B cell (primary cell): ENCODE results near the gene STON2. TPM values are rescaled to one million over a fixed set of nuclear protein-coding genes. Genes with fewer than 3 reads are reported as not detected.

Experiments used
- ATAC-seq: fragments of 200-7000 bp; cut with Tn5 transposase; one replicate; pipeline ENCODE4 v1.10.0; 2021; ENCODE audit warnings: low read depth, mild to moderate bottlenecking, moderate number of reproducible peaks, moderate library complexity
- CTCF ChIA-PET: fragments of 350-600 bp; sonication (Branson Sonifier 250); formaldehyde crosslinking; loops from one replicate; lab custom pipeline; 2021; ENCODE audit warnings: antibody characterized with exemption, inconsistent platforms; lab: Charles Lee
- POLR2A ChIA-PET: fragments of 350-600 bp; sonication (Branson Sonifier 250); formaldehyde crosslinking; loops from one replicate; lab custom pipeline; 2021; ENCODE audit warnings: antibody characterized with exemption; lab: Charles Lee
- DNase-seq: peaks from one replicate; pipeline ENCODE4 v3.0.0; 2013
- H2AFZ ChIP-seq: 2 replicates; pipeline ENCODE4 v1.6.1; 2012; ENCODE audit warnings: mild to moderate bottlenecking, low read depth, low read length; ENCODE audit not compliant: insufficient read depth, poor library complexity, severe bottlenecking
- H3K27ac ChIP-seq, 2 donors: 1 replicate in 1 of 2; 2 replicates in 1 of 2; pipeline ENCODE4 v1.5.1; 2012 to 2013; ENCODE audit warnings: low read length in 2 of 2, mild to moderate bottlenecking in 2 of 2, moderate library complexity in 1 of 2
- H3K27me3 ChIP-seq, 4 experiments: fragments of 200-600 bp in 1 of 4; sonication (generic) in 1 of 4; replicated peaks in 1 of 4; 1 replicate in 2 of 4; 2 replicates in 2 of 4; pipeline versions ENCODE4 v1.6.1 to v1.7.0; 2013 to 2016; ENCODE audit warnings: low read length in 3 of 4, mild to moderate bottlenecking in 2 of 4, mixed read lengths in 1 of 4, moderate library complexity in 1 of 4; ENCODE audit not compliant: insufficient read depth in 4 of 4, control insufficient read depth in 3 of 4; ENCODE audit errors: control extremely low read depth in 1 of 4
- H3K36me3 ChIP-seq, 2 experiments: replicated peaks in 1 of 2; 1 replicate in 1 of 2; 2 replicates in 1 of 2; pipeline versions ENCODE4 v1.6.1 to v1.7.1; 2013; ENCODE audit warnings: low read length in 1 of 2; ENCODE audit not compliant: insufficient read depth in 2 of 2, control insufficient read depth in 1 of 2; ENCODE audit errors: control extremely low read depth in 1 of 2, extremely low read depth in 1 of 2
- H3K4me1 ChIP-seq, 2 donors: fragments of 200-600 bp in 1 of 2; sonication (generic) in 1 of 2; 1 replicate in 1 of 2; 2 replicates in 1 of 2; pipeline versions ENCODE4 v1.5.1 to v1.6.1; 2013 to 2017; ENCODE audit warnings: low read length in 2 of 2; ENCODE audit not compliant: control insufficient read depth in 2 of 2, insufficient read depth in 2 of 2
- H3K4me2 ChIP-seq: replicated peaks from 2 replicates; pipeline ENCODE3; 2012; ENCODE audit warnings: mild to moderate bottlenecking, low read depth, low read length; ENCODE audit not compliant: poor library complexity, severe bottlenecking
- H3K4me3 ChIP-seq, 5 experiments: fragments of 200-600 bp in 1 of 5; sonication (generic) in 1 of 5; 1 replicate in 3 of 5; 2 replicates in 2 of 5; pipeline versions ENCODE4 v1.5.1 to v1.7.0; 2011 to 2016; ENCODE audit warnings: low read length in 4 of 5, mild to moderate bottlenecking in 4 of 5, low read depth in 2 of 5, control low read depth in 1 of 5, moderate library complexity in 1 of 5; ENCODE audit not compliant: insufficient read depth in 1 of 5; ENCODE audit errors: control extremely low read depth in 1 of 5, extremely low read depth in 1 of 5
- H3K79me2 ChIP-seq: fragments of 200-600 bp; sonication (generic); one replicate; pipeline ENCODE4 v1.6.0; 2016; ENCODE audit warnings: low read length; ENCODE audit not compliant: control insufficient read depth, insufficient read depth
- H3K9ac ChIP-seq: fragments of 200-600 bp; sonication (generic); 2 replicates; pipeline ENCODE4 v1.6.1; 2017; ENCODE audit warnings: mild to moderate bottlenecking, low read length, moderate library complexity
- H3K9me3 ChIP-seq, 3 donors: one replicate each; pipeline versions ENCODE4 v1.6.1 to v1.7.1; 2013; ENCODE audit warnings: low read length in 2 of 3; ENCODE audit not compliant: control insufficient read depth in 2 of 3, insufficient read depth in 1 of 3; ENCODE audit errors: control extremely low read depth in 1 of 3
- H4K20me1 ChIP-seq: 2 replicates; pipeline ENCODE4 v1.6.0; 2012; ENCODE audit warnings: mild to moderate bottlenecking, low read length; ENCODE audit not compliant: insufficient read depth, control insufficient read depth, poor library complexity, severe bottlenecking
- H3K27ac Mint-ChIP-seq: one replicate; pipeline ENCODE4 v1.8.0; 2021; ENCODE audit warnings: mixed read lengths
- H3K27me3 Mint-ChIP-seq: one replicate; pipeline ENCODE4 v1.8.0; 2021; ENCODE audit warnings: mixed read lengths
- H3K4me1 Mint-ChIP-seq: one replicate; pipeline ENCODE4 v1.8.0; 2021; ENCODE audit warnings: mixed read lengths
- H3K4me3 Mint-ChIP-seq: one replicate; pipeline ENCODE4 v1.8.0; 2021; ENCODE audit warnings: mixed read lengths
- H3K9me3 Mint-ChIP-seq: one replicate; pipeline ENCODE4 v1.8.0; 2022; ENCODE audit warnings: mixed read lengths; ENCODE audit not compliant: insufficient read depth
- EZH2 ChIP-seq: IDR thresholded peaks from 2 replicates; pipeline ENCODE4 v1.6.1; 2012; ENCODE audit warnings: borderline replicate concordance, low read depth, mild to moderate bottlenecking, moderate library complexity, low read length; ENCODE audit not compliant: insufficient read depth, poor library complexity, severe bottlenecking
- WGBS: methylation state at CpG from one replicate; pipeline ENCODE4 v1.1.5; 2013; ENCODE audit warnings: missing lambda C conversion rate; ENCODE audit not compliant: insufficient coverage; 5-methylcytosine and 5-hydroxymethylcytosine counted together
- intact Hi-C: fragments of 100-400 bp; cut with micrococcal nuclease; formaldehyde crosslinking; loops from one replicate; pipeline ENCODE4 v1.10.0; 2022
- polyA plus RNA-seq: library from polyadenylated mRNA; depleted of rRNA; stranded (reverse); fragments of >200 nt; gene quantifications from 2 replicates; pipeline ENCODE4 v1.2.3, GENCODE V29; 2012
- total RNA-seq, 2 donors: library from RNA; stranded (reverse); fragments of 120-200 nt in 1 of 2; gene quantifications; 1 replicate in 1 of 2; 2 replicates in 1 of 2; pipeline versions ENCODE4 v1.2.3 to v1.2.4, GENCODE V29; 2013 to 2022
- TF ChIP-seq, protein P1 (sequence below): fragments of 200-600 bp; IDR thresholded peaks from one replicate; pipeline ENCODE4 v1.8.0; 2022; ENCODE audit warnings: antibody characterized with exemption, mild to moderate bottlenecking

STON2 gene
- total and polyA plus RNA-seq, 2 donors (not counting 1 experiment from before 2014, with no cell fraction given) = 0.03 TPM; not detected in 1

DNA sequence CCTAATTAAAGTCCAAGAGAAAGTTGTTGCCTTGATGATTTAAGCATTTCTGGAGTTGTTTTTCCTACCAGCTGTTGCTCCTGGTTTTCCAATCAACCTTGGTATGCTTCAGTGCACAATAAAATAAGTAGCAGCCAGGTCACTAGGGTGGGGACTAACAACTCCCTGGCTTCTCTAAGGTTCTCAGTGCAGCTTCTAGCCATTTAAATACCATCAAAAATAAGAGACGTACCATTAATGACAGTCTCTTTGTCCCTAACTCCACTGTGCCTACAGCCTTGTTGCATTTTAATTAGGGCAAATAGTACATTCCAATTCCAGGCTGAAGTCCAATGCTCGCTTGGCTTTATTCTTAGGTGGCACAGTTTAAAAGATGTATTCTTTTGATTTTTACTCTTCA lies 11.8 kb downstream of the STON2 start:
- Mint-ChIP-seq H3K4me1 (no peaks in the 10 kb centered on the region), H3K9me3 (no peaks in the 10 kb centered on the region), H3K4me3 (no peak overlapping the region), H3K27me3 (peaks cover 10% of the 10 kb centered on the region), H3K27ac (no peak overlapping the region)
- WGBS = 100% methylated on average over 1 of the region's 2 CpGs
- H3K4me3 ChIP-seq = no peak overlapping the region
- CTCF ChIA-PET = no interaction called here
- no peaks in the 10 kb centered on the region for H4K20me1 ChIP-seq
- no peaks in the 10 kb centered on the region for H3K9me3 ChIP-seq
- TF ChIP-seq, protein P1, sequence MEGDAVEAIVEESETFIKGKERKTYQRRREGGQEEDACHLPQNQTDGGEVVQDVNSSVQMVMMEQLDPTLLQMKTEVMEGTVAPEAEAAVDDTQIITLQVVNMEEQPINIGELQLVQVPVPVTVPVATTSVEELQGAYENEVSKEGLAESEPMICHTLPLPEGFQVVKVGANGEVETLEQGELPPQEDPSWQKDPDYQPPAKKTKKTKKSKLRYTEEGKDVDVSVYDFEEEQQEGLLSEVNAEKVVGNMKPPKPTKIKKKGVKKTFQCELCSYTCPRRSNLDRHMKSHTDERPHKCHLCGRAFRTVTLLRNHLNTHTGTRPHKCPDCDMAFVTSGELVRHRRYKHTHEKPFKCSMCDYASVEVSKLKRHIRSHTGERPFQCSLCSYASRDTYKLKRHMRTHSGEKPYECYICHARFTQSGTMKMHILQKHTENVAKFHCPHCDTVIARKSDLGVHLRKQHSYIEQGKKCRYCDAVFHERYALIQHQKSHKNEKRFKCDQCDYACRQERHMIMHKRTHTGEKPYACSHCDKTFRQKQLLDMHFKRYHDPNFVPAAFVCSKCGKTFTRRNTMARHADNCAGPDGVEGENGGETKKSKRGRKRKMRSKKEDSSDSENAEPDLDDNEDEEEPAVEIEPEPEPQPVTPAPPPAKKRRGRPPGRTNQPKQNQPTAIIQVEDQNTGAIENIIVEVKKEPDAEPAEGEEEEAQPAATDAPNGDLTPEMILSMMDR = no peak
- no peak for TF ChIP-seq EZH2
- H3K9ac ChIP-seq = no peak overlapping the region
- H3K4me2 ChIP-seq = no peak overlapping the region
- ATAC-seq (no peak), DNase-seq (no peak)
- H3K27me3 ChIP-seq = no peaks in the 10 kb centered on the region
- H3K4me1 ChIP-seq = no peaks in the 10 kb centered on the region
- intact Hi-C loops = no loop called here
- H2AFZ ChIP-seq = no peak overlapping the region
- no peaks in the 10 kb centered on the region for H3K79me2 ChIP-seq
- no peak overlapping the region for H3K27ac ChIP-seq
- POLR2A ChIA-PET = no interaction called here
- H3K36me3 ChIP-seq = no peaks in the 10 kb centered on the region

DNA sequence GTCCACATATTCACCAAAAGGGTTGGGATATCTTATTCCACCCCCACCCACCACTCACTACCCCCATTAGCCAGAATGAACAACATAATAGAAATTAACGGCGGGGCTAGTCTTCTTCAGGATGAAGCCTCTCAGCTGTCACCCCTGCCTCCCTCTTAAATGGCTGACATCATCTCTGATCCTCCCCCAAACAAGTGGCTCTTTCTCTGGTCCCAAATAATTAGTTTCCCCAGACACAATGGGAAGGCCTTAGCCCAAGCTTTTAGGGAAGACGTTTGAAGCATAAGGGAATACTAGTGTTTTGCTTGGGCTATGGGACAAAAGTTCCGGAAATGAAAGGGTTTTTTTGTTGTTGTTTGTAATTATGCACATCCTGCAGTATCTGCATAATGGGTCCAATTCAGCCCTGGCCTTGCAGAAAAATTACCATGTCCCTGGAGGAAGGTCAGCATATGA lies 13.8 kb downstream of the STON2 start:
- TF ChIP-seq, protein P1 = no peak
- no peak for TF ChIP-seq EZH2
- WGBS = 96% methylated on average over 4 of the region's 4 CpGs
- CTCF ChIA-PET = interaction anchor here (0.6 kb wide), 1 partner anchor 198 kb away, joined by 4 read pairs; no protein-coding TSS in a partner anchor

More for the DNA sequence above, 13.8 kb downstream of the STON2 start:
- Histone ChIP-seq H3K27ac (no peak overlapping the region), H3K27me3 (no peaks in the 10 kb centered on the region), H3K9ac (no peak overlapping the region), H2AFZ (no peak overlapping the region), H3K4me1 (no peaks in the 10 kb centered on the region), H3K79me2 (no peaks in the 10 kb centered on the region), H3K4me3 (no peak overlapping the region), H3K4me2 (no peak overlapping the region), H4K20me1 (no peaks in the 10 kb centered on the region), H3K36me3 (no peaks in the 10 kb centered on the region), H3K9me3 (no peaks in the 10 kb centered on the region)
- no peaks in the 10 kb centered on the region for H3K9me3 Mint-ChIP-seq
- POLR2A ChIA-PET = no interaction called here
- no peak overlapping the region for H3K4me3 Mint-ChIP-seq
- H3K4me1 Mint-ChIP-seq = no peaks in the 10 kb centered on the region
- H3K27ac Mint-ChIP-seq = no peak overlapping the region
- ATAC-seq (no peak), DNase-seq (no peak)
- H3K27me3 Mint-ChIP-seq = peaks cover 10% of the 10 kb centered on the region
- intact Hi-C loops = no loop called here
